Chondrocyte (in vitro differentiated cells): ENCODE data around the gene CDH6. TPM values are rescaled to one million over a fixed set of nuclear protein-coding genes. Genes with fewer than 3 reads are reported as not detected.

ENCODE experiments used
- DNase-seq: peaks from one replicate; pipeline ENCODE4 v3.0.0; 2021; ENCODE audit warnings: mixed read lengths, low spot score
- H3K27ac Mint-ChIP-seq: one replicate; pipeline ENCODE4 v1.8.0; 2021; ENCODE audit warnings: mild to moderate bottlenecking, moderate library complexity, mixed read lengths; ENCODE audit not compliant: unreplicated experiment
- H3K27me3 Mint-ChIP-seq: 2 replicates; pipeline ENCODE4 v1.8.0; 2021; ENCODE audit warnings: low read depth, mixed read lengths
- H3K36me3 Mint-ChIP-seq: 2 replicates; pipeline ENCODE4 v1.8.0; 2021; ENCODE audit warnings: low read depth, mixed read lengths
- H3K4me1 Mint-ChIP-seq: 2 replicates; pipeline ENCODE4 v1.8.0; 2021; ENCODE audit warnings: low read depth, mild to moderate bottlenecking, mixed read lengths
- H3K4me3 Mint-ChIP-seq: one replicate; pipeline ENCODE4 v1.8.0; 2021; ENCODE audit warnings: mild to moderate bottlenecking, moderate library complexity, mixed read lengths; ENCODE audit not compliant: unreplicated experiment
- H3K9me3 Mint-ChIP-seq: 2 replicates; pipeline ENCODE4 v1.8.0; 2021; ENCODE audit warnings: low read depth, mixed read lengths
- total RNA-seq: library from RNA; stranded (reverse); gene quantifications from 3 replicates; pipeline ENCODE4 v1.2.1, GENCODE V29; 2021
- TF ChIP-seq, protein P1 (sequence below): fragments of 200-600 bp; sonication (generic); IDR thresholded peaks from 2 replicates; pipeline ENCODE4 v1.5.0; 2021; ENCODE audit warnings: antibody characterized with exemption, mild to moderate bottlenecking, moderate library complexity

Gene CDH6
- total RNA-seq, 1 donor from 2014 or later, result 50.7 TPM

DNA sequence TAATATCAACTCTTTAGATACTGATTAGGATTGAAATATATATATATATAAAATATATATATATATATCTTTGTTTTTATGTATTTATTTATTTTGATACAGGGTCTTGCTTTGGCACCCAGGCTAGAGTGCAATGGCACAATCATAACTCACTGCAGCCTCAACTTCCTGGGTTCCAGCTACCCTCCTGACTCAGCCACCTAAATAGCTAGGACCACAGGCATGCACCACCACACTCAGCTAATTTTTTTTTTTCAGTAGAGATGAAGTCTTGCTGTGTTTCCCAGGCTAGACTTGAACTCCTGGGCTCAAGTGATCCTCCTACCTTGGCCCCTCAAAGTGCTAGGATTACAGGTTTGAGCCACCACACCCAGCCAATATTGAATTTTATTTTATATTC, 20.6 kb upstream of the CDH6 start:
- TF ChIP-seq, protein P1, sequence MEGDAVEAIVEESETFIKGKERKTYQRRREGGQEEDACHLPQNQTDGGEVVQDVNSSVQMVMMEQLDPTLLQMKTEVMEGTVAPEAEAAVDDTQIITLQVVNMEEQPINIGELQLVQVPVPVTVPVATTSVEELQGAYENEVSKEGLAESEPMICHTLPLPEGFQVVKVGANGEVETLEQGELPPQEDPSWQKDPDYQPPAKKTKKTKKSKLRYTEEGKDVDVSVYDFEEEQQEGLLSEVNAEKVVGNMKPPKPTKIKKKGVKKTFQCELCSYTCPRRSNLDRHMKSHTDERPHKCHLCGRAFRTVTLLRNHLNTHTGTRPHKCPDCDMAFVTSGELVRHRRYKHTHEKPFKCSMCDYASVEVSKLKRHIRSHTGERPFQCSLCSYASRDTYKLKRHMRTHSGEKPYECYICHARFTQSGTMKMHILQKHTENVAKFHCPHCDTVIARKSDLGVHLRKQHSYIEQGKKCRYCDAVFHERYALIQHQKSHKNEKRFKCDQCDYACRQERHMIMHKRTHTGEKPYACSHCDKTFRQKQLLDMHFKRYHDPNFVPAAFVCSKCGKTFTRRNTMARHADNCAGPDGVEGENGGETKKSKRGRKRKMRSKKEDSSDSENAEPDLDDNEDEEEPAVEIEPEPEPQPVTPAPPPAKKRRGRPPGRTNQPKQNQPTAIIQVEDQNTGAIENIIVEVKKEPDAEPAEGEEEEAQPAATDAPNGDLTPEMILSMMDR, result no peak
- Mint-ChIP-seq H3K4me3 (no peak overlapping the region), H3K27me3 (no peaks in the 10 kb centered on the region), H3K27ac (no peak overlapping the region), H3K4me1 (no peaks in the 10 kb centered on the region), H3K9me3 (peaks cover 5% of the 10 kb centered on the region), H3K36me3 (peaks cover 2% of the 10 kb centered on the region)
- no peak for DNase-seq

DNA sequence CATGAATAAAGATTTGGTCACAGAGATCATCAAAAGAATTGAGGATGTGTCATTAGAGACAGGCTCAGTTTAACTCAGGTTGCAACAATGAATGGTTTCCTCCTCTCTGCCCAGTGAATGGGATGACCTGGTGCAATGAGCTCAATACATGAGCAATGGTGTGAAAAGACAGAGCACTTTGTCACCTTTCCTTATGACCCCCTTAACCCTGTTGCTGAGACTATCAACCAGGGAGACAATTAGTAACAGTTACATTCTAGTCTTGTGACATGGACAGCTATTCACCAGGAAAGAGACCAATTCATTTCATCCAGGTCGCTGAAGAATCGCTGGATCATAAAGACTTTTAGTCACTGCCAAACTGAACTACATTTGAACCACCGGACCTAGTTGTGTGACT, 19.9 kb upstream of the CDH6 start:
- no peak overlapping the region for H3K27ac Mint-ChIP-seq
- TF ChIP-seq, protein P1, result no peak
- H3K4me1 Mint-ChIP-seq, result no peaks in the 10 kb centered on the region
- H3K9me3 Mint-ChIP-seq, result peaks cover 5% of the 10 kb centered on the region
- H3K4me3 Mint-ChIP-seq, result no peak overlapping the region
- H3K36me3 Mint-ChIP-seq, result no peaks in the 10 kb centered on the region
- DNase-seq, result no peak
- H3K27me3 Mint-ChIP-seq, result no peaks in the 10 kb centered on the region

DNA sequence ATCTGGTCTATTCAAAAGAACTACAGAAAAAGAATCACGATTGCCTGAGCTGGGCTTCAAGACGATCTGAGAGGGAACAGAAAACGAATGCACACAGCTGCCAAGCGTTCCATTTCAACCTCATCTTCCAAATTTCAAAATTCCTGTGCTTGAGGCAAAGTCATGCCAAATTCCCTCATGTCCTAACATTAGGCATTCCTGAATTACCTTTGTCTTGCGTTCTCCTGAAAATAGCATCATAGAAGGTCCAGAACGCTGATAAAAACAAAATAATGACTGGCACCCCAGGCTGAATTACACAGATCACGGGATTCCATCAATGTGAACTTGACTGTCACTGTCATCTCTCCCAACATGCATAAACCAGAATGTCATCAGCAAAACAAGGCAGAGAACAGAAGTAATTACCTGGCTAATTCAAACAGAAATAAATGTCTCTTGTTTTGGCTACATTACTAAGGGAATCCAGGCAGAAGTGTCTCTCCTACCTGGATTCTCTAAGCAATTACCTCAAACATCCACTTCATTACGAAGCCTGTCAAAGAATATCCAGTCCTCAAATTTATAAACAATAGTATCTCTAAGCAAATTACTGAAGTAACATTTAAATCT, 12.0 kb upstream of the CDH6 start:
- no peak for DNase-seq
- H3K9me3 Mint-ChIP-seq, result peaks cover 4% of the 10 kb centered on the region
- no peaks in the 10 kb centered on the region for H3K27me3 Mint-ChIP-seq
- TF ChIP-seq, protein P1, result no peak
- H3K4me3 Mint-ChIP-seq, result no peak overlapping the region
- H3K4me1 Mint-ChIP-seq, result no peaks in the 10 kb centered on the region
- no peaks in the 10 kb centered on the region for H3K36me3 Mint-ChIP-seq
- no peak overlapping the region for H3K27ac Mint-ChIP-seq

DNA sequence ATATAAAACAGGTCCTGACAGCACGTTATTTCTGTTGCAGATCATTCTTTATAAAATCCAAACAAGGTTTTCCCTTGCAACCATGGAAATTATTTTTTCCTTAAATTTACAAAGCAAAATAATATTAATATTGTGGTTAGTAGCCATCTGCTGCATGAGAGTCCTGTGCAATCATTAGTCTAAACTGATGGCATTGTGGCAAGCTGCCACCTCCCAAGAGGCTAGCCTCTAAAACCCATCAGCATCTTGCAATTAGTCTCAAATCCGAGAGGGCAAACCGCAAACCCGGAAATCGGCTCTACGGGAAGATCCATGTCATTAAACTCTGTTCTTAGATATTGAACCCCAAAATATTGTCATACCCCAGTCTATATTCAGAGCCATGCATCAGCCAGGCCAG, 11.3 kb upstream of the CDH6 start:
- Mint-ChIP-seq H3K4me1 (no peaks in the 10 kb centered on the region), H3K27me3 (no peaks in the 10 kb centered on the region), H3K9me3 (peaks cover 4% of the 10 kb centered on the region), H3K4me3 (no peak overlapping the region), H3K36me3 (no peaks in the 10 kb centered on the region), H3K27ac (no peak overlapping the region)
- DNase-seq, result no peak
- TF ChIP-seq, protein P1, result no peak

DNA sequence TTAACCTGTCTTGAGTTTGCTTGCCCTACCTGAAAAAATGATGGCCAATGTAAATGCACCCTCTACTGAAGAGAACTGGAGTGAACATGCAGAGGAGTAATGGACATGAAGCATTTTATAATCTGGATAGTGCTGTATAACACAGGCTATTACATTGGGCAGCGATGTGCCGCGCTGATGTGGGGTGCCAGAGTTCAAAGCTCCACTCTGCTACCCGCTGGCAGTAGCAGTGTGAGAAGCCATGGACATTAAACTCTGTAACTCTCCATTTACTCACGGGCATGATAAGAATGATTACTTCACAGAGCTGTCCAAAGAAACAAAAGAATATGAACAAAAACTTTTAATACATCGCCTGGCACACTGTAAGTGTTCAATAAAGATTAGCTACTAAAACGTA, 7.5 kb upstream of the CDH6 start:
- Mint-ChIP-seq H3K27me3 (no peaks in the 10 kb centered on the region), H3K4me3 (no peak overlapping the region), H3K36me3 (no peaks in the 10 kb centered on the region), H3K9me3 (no peaks in the 10 kb centered on the region), H3K27ac (no peak overlapping the region), H3K4me1 (no peaks in the 10 kb centered on the region)
- TF ChIP-seq, protein P1, result no peak
- DNase-seq, result no peak
